ENCODE data around the gene SACM1L.
"Not testable (repeated sequence)": the region's sequence is repeated elsewhere in the genome, so short reads cannot be mapped to it uniquely, and the experiment has no call there.

The SACM1L gene

DNA sequence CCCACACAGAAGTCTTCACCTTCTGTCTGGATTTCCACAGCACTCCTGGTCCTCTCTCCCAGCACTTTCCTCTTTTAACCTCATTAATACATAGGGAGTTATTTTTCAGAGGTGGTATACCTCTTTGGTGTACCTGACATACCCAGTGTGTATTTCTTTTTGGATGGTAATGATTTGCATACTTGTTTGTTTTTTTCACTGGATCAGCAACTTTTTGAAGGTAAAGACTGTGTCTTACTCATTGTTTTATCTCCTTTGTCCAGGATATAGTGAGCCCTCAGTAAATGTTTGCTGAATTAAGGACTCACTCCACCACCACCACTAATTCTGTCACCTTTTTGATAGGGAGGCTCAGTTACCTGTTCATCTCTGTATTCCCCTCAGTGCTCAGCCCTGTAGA is 52.1 kb downstream of the SACM1L start:
- no peak for DNase-seq (ENCODE audit: low read depth)

DNA sequence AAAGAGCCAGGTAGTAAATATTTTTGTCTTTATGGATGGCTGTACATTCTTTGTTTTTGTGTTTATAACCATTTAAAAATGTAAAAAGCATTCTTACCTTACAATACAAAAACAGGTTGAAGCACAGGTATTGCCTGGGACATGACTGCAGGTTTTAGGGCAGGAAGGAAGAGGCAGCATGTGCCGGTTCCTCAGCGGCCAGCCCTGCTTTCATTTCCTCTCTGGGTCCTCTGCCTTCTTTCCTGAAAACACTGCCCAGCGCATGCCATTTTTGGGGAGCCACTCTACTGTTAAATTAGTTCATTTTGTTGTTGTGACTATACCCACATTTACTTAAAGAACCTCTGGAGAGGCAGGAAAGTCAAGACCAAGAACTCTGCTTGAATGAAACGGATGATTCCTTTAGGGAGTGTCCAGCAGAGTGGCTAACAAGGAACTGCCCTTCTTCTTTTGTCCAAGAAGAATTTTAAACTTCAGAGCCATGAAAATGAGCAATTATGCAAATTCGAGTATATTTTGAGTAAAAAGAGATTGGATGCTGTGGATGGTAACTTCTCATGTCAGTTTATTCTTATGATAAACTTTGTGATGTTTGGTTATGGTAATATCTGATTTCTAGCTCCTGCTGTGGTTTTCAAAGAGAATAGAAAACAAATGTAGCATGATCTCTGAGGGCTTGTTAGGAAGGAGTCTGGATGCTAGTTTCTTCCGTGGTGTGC is 52.7 kb downstream of the SACM1L start:
- DNase-seq (ENCODE audit: low read depth), result no peak

DNA sequence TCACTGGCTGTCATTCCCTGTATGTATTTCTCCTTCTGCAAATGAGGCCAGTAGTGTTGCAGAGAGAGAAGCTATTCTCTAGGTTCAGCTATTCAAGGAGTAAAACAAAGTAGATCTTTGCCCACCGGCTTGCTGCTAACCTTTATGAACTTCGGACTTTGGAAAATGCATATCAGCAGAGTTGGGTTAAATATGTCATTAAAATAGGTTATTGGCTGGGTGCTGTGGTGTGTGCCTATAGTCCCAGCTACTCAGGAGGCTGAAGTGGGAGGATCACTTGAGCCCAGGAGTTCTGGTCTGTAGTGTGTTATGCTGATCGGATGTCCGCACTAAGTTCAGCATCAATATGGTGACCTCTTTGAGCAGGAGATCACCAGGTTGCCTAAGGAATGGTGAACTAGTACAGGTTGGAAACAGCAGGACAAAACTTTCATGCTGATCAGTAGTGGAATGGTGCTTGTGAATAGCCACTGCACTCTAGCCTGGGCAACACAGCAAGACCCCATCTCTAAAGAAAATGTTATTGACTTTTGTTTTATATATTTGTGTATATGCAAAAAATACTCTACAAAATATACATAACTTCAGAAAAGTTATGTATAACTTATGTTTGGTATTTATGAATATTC is 53.4 kb downstream of the SACM1L start:
- no peak for DNase-seq (ENCODE audit: low read depth)

DNA sequence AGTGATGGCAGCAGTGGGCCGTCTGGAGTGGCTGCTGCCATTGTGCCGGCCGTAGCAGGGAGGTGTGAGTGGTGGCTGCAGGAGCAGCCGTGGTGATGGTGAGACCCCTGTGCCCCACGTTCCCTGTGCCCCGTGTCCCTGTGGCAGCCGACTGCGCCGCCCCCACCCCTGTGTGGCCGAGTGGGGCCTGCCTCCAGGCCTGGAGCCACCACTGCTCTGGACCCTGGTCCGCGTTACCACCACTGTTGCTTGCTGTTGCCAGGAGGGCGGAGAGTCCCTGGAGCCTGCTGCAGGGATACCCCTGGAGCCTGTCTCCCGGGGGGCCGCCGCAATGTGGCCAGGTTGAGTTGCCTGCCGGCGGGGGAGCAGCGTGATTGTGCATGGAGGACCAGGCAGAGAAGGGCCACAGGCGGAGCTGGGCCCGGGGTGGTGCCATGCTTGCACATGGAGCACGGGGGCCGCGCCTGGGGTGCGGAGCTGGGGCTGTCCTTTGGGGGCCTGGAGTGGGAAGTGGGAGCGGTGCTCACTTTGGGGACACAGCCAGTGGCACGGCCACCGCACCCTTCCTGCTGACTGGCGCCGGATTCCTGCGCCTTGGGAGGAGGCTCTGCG is 57.1 kb downstream of the SACM1L start:
- DNase-seq (ENCODE audit: low read depth), result no peak

DNA sequence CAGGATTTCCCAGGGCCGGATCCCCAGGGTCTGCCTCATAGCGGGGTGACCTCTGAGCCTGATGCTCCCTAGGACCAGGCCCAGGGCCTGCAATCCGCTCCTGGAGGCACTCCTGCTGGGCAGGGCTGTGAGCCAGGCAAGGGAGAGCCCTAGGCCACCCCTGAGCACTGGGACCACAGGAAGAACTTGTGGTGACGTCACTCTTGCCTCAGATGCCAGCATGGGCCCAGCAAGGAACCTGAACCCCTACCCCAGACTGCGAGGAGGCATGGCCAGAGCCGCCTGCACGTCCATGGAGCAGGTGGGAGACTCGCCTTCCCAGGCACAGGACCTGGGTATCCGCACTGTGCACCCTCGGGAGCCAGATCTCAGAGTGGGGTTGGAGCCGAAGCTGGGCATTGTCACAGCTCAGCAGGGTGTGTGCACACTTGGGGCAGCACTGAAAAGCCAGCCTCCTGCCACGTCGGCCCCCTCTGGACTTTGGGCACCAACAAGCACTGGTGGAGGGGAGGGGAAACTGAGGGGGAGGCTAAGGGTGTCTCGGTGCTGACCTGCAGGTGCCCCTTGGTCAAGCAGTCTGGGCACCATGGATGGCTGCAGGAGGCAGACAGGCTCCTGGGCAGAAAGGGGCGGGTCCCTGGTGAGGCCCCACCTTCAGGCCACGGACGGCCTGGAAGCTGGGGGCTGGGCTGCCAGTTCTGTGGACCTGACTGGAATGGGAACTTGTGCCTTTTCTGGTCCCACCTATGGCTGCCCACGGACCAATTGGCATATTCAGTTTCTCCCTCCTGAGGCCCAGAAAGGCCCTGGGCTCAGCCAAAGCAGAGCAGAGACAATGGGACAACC is 57.8 kb downstream of the SACM1L start:
- DNase-seq (ENCODE audit: low read depth), result no peak

DNA sequence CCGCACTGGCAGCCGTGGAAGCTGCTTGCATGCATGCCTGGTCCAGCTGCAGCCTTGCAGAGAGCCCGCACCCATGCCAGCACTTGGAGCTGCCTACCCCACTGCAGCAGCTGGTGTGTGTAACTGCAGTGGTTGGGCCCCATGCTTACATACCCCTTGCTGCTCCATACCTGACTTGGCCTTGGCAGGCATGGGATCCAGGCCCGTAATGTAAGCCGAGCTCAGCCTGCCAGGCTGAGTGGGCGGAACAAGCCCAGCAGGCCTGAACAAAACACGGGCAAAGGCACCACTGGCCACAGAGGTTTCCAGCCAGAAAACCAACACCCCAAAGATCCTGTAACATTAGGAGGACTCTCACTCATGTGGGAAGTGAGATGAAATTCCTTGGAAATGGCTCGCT is 58.9 kb downstream of the SACM1L start:
- no peak for DNase-seq (ENCODE audit: low read depth)

DNA sequence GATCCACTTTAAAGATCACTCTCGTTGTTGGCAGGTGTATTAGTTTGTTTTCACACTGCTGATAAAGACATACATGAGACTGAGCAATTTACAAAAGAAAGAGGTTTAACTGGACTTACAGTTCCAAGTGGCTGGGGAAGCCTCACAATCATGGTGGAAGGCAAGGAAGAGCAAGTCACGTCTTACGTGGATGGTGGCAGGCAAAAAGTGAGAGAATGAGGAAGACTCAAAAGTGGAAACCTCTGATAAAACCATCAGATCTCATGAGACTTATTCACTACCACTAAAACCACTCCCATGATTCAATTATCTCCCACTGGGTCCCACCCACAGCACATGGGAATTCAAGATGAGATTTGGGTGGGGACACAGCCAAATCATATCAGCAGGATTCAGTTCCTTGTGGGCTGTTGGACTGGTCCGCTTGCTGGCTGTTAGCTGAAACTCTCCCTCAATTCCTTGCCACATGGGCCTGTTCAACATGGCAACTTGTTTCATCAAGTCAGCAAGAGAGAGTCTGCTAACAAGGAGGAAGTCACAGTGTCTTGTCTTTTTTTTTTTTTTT is 59.9 kb downstream of the SACM1L start:
- not testable (repeated sequence) for DNase-seq (ENCODE audit: low read depth)

DNA sequence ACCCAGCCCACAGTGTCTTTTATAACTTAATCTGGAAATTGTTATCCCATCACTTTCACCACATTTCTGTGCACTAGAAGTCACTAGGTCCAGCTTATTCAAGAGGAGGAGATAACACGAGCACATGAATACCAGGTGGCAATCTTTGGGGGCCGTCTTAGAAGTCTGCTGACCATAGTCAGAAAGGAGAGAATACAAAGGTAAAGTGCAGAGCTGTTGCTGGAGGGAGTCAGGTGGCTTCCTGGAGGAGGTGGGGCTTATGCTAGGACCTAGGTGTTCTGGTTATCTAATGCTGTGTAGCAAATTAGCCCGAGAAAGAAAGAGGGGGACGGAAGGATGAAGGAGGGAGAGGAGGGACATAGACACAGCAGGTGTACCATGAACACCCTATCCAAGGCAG is 60.7 kb downstream of the SACM1L start:
- DNase-seq (ENCODE audit: low read depth), result no peak

DNA sequence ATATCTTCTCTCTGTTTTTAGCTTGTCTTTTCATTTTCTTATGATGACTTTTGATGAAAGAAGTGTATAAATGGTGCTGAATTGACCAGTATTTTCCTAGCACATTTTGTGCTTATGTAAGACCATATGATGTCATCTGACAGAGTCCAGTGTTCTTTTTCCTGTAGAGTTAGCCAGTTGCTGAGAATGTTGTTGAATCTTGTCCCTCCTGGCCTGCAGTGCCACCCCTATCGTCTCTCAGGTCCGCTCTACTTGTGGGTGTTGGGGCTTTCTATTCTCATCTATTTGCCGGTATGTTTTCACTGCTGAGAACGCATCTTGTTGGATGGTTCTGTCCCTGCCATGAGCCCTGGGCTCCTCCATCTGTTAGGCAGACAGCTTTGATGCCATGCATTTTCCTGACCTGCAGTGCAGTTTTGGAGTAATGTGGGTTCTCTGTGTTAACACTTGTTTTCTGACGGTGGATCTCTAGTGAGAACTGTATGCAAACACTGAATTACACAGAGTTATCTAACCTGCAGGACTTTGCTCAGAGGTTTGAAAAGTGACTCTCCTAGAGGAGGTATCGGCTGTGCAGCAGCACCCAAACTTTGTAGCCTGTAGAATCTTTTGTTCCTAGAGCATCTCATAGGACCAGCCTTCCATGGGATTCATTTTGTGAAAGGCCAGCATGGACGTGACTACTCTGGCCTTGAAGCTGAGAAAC is 62.5 kb downstream of the SACM1L start:
- DNase-seq (ENCODE audit: low read depth), result no peak

DNA sequence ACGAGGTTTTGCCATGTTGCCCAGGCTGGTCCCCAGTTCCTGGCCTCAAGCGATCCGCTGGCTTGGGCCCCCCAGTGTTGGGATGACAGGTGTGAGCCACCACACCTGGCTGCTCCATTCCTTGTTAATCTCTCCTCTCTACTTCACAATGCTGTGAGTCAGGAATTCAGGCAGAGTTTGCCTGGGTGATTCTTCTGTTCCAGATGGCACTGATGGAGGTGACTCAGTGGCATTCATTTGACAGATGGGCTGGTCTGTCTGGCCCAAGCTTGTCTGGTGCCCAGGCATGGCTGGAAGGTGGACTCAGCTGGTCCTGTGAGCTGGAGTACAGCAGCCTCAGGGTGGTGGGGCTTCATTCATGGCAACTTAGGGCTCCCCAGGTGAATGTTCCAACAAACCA is 63.9 kb downstream of the SACM1L start:
- DNase-seq (ENCODE audit: low read depth), result no peak

DNA sequence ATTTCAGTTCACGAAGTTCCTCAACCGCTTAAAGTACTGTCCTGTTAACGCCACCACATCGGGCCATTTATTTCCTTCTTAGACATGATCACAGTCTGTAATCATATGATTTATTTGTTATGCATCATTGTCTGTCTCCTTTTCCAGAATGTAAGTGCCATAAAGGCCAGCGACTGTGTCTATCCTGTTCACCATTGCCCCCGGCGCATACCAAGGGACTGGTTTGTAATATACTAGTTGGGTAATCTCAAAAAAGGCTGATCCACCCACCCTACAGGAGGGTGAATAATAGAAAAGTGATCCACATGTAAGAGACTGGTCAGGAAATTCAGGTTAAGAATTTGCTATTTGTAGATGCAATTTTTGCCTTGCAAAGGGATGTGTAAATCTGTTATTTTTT is 65.3 kb downstream of the SACM1L start:
- no peak for DNase-seq (ENCODE audit: low read depth)

DNA sequence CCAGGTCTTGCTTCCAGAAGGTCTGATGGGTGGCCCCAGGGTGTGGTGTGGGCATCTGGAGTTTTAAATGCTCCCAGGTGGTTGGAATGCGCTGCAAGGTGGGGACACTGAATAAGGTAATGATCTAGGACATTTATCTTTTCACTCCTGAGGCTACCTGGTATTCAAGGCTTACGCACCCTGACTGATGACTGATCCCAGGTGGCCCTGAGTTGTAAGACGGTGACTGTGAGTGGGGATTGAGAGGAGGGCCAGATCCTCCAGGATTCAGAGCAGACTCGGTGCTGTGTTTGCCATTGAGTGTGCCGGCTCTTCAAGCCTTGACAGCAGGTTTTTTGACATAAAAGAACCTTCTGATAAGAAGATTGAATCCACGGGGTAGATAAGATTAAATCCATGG is 66.9 kb downstream of the SACM1L start:
- DNase-seq (ENCODE audit: low read depth), result no peak

DNA sequence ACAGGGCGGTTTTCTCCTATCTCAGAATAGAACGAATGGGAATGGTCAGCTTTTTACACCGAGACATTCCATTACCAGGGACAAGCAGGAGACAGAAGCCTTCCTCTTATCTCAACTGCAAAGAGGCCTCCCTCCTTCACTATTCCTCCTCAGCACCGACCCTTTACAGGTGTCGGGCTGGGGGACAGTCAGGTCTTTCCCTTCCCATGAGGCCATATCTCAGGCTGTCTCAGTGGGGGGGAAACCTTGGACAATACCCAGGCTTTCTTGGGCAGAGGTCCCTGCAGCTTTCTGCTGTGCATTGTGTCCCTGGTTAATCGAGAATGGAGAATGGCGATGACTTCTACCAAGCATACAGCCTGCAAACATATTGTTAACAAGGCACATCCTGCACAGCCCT is 67.9 kb downstream of the SACM1L start:
- DNase-seq (ENCODE audit: low read depth), result not testable (repeated sequence)

DNA sequence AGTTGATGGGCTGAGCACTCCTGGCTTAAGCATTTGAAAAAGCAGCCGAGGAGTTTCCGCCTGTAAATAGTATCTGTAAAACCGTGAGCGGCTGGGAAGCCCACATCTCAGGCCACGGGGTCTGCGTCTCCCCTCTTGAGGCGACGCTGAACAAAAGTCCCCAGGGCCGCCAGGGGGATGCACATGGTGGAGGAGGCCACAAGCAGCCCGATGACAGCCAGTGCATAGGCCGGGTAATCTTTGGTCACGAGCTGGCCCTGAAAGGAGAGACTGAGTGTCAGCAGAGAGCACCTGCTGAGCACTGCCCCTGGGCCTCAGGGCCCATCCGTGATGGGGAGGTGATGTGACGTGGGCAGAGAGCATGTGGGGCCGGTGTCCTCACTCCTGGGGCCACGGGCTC is 69.7 kb downstream of the SACM1L start:
- DNase-seq (ENCODE audit: low read depth), result no peak

DNA sequence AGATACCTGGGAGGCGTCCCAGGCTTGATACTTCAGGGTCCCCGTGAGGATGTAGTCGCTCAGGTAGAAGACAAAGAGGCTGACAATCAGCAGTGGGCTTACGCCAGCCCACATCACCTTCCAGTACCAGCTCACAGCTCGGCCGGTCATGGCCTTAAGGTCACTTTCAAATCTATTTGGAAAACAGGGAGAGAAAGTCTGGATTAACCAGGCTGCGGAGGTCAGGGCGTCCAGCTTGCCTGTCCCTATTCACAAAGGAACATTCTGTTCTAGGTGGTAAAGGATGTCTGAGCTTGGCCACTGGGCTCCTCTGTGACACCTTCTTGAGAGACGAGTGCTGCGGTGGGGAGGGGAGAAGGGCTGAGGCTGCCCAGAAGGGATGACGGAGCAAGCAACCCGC is 70.7 kb downstream of the SACM1L start:
- no peak for DNase-seq (ENCODE audit: low read depth)

DNA sequence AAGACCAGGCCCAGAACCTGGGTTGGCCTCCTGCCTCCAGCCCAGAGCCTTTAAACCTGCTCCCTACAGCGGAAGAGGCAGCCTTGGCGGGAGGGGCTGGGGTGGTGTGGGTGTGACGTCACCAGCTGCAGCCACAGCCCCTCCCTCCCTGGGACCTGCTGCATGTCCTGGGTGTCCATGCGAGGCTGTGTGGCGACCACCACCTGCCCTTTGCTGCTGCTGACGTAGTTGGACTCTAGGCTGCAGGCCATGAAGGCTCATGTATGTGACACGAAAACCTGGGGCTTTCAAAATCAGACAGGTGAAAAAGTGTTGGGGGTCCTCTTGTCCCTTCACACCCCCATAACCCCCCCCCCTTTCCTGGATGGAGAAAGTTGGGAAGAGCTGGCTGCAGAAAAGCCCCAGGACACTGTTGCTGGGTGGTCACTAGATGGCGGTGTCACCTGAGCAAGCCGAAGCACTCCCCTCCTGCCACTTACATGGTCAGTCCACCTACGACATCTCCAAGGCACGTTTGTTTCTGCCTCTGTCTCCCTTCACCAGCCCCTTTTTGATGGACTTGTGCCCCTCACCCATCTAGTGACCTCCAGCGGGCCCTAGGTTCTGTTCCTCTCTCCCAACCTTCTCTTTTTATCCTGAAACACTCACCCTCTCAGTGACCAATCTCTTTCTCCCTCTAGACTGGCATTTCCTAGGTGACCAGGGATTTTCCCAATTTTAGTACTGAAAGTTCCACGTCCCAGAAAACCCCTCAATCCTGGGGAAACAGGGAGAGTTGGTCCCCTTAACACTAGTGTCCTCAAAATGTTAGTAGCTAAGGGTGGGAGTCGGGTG is 71.9 kb downstream of the SACM1L start:
- peak; percentile 66 for DNase-seq (ENCODE audit: low read depth)

DNA sequence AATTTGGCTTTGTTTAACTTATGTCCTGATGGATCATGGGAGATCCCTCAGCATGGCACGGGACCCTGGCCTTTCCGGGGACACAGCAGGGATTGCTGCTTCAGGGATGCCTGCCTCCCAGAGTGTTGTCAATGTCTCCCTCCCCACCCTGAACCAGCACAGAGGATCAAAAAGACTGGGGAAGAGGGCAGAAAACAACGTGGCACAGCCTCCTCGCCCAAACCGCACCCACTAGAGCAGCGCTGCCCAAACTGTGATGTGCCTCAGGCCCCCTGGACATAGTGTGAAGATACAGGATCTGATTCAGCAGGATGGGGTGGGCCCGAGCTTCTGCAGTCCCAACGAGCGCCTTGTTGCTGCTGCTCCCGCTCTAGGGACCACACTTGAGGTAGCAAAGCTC is 72.6 kb downstream of the SACM1L start:
- DNase-seq (ENCODE audit: low read depth), result no peak

DNA sequence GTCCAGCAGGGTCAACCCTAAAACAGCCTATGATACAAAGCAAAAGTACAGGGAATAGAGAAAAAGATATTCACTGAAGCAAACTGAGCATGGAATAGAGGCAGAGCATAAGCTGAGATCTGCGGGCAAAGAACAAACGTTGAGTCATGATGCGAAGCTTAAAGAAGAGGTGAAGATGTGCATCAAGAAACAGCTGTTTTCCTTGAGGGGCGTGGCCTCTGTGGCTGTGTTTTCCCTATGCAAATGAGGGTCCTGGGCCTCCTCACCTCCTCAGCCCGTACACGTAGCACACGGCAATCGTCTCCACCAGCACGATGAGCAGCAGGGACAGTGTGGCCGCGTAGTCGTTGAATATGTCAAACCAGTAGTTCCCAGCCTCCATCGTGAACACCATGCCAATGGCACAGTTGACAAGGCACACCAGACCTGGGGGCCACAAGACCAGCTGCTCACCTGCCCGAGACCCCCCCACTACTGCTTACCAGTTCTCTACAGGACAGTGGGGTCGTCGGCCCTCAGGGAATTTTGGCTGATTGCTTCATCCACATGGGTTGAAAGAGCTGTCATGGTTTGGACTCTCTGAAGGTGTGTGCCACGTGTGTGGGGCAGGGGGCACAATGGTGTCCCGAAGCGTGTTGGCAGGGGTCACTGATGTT is 73.6 kb downstream of the SACM1L start:
- DNase-seq (ENCODE audit: low read depth), result no peak

DNA sequence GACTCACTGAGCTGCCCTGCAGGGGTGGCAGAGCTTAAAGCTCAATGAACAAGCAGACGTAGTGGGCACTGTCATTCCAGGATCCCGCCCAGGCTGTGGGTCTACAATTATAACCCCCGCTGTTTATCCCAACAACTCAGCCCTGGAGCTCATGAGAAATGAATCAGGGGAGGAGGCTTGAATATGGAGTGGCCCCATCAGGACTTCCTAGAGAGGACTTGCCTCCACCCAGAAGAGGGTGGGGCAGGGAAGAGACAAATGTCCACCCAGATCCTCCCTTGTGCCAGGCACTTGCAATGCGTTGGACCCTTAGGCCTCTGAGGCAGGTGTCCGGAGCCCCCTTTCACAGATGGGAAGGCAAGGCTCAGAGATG is 74.1 kb downstream of the SACM1L start:
- no peak for DNase-seq (ENCODE audit: low read depth)

DNA sequence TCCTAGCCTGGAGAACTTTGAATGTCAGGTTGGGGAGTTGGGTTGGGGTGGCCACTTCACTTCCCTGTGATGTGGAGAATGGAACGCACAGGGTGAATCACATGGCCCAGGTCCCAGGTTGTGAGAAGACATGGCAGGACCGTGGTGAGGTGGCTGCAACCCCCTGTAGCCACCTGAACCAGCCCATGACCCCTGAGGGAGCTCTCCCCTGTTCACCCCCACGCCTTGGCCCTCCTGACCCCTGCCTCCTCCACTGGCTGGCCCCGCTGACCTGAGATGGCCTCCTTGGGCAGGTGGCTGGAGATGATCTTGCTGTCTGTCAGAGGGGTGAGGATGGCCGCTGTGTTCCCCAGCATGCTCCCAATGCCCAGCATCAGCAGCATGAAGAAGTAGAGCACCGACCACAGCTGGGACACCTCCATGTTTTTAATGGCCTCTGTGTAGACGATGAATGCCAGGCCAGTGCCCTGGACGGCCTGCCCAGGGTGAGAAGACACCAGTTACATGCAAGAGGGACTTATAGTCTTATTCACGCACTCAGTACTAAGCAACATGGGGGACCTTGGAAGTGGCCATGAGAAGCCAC is 76.2 kb downstream of the SACM1L start:
- no peak for DNase-seq (ENCODE audit: low read depth)
